Fibroblast of lung (primary cell): Measurements from ENCODE around the gene TAF10.

Experiments
- EZH2 ChIP-seq: IDR thresholded peaks from 2 replicates; pipeline ENCODE4 v1.5.1; 2012; ENCODE audit warnings: low read length, control low read depth, mild to moderate bottlenecking; ENCODE audit errors: missing control alignments
- TF ChIP-seq, protein P1 (sequence below), 2 donors: IDR thresholded peaks in 1 of 2; conservative IDR thresholded peaks in 1 of 2; 1 replicate in 1 of 2; 2 replicates in 1 of 2; pipeline ENCODE4 v1.5.1; 2011 to 2012; ENCODE audit warnings: low read length in 2 of 2, control low read depth in 1 of 2, inconsistent platforms in 1 of 2, low read depth in 1 of 2, mild to moderate bottlenecking in 1 of 2

- TF ChIP-seq, protein P1, sequence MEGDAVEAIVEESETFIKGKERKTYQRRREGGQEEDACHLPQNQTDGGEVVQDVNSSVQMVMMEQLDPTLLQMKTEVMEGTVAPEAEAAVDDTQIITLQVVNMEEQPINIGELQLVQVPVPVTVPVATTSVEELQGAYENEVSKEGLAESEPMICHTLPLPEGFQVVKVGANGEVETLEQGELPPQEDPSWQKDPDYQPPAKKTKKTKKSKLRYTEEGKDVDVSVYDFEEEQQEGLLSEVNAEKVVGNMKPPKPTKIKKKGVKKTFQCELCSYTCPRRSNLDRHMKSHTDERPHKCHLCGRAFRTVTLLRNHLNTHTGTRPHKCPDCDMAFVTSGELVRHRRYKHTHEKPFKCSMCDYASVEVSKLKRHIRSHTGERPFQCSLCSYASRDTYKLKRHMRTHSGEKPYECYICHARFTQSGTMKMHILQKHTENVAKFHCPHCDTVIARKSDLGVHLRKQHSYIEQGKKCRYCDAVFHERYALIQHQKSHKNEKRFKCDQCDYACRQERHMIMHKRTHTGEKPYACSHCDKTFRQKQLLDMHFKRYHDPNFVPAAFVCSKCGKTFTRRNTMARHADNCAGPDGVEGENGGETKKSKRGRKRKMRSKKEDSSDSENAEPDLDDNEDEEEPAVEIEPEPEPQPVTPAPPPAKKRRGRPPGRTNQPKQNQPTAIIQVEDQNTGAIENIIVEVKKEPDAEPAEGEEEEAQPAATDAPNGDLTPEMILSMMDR (conservative IDR thresholded peaks at IDR 0.05 in 1 of 2, IDR thresholded peaks at IDR 0.05 in 1 of 2; ENCODE audit: low read depth in 1 of 2, low read length in 2 of 2) = no peak
- no peak for TF ChIP-seq EZH2
Measured at GRCh38 chr11:6563121-6563619, 48.8 kb downstream of the TAF10 start.
